ENCODE results near the gene RAC2.
"Not testable (repeated sequence)": the region's sequence is repeated elsewhere in the genome, so short reads cannot be mapped to it uniquely, and the experiment has no call there.

The RAC2 gene

GRCh38 chr22:37201443-37201820 lies 42.6 kb downstream of the RAC2 start:
- not testable (repeated sequence) for FAIRE-seq

DNA sequence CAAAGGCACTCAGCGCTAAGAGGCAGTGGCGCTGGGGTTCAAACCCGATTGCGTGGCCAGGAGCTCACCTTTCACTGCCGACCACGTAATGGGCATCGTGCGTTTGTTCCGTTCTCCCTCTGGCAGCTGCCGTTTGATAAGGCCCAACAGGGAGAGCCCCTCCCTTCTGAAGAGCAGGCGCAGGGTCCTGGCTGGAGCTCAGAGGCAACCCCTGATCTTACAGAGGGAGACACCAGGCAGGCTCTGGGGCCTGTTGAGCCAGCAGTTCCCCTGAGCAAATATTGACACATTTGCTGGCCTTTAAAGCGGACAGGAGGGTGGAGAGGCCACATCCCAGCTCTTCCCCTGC lies 44.3 kb downstream of the RAC2 start:
- FAIRE-seq, result no peak

DNA sequence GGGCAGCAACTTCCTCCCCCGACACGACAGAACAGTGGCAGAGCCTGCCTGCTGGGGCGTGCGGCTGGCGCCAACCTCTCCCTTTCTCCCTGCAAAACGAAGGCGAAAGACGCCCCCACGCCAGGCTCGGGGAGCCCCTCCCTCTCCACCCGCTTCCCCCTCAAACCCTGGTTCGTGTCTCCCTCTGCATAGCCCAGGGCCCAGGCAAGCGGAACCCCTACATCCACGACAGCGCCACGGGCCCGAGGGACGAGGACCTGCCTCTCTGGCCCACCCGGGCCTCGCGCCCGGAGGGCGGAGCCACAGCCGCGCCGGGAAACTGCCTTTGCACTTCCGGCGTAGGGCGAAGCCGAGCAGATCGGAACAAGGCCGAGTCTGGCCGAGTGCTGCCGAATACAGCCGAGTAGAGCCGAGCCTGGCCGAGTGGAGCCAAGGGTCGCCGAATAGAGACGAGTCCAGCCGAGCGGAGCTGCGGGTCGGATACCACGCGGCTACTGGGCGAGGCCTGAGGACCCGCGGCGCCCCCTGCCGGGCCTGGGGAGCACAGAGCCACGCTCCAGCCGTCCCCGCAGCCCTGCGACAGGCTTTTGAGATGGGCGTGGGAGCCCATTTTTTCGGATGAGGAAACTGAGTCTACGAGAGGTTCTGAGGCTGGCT lies 44.8 kb downstream of the RAC2 start:
- peak; percentile 76 for FAIRE-seq

DNA sequence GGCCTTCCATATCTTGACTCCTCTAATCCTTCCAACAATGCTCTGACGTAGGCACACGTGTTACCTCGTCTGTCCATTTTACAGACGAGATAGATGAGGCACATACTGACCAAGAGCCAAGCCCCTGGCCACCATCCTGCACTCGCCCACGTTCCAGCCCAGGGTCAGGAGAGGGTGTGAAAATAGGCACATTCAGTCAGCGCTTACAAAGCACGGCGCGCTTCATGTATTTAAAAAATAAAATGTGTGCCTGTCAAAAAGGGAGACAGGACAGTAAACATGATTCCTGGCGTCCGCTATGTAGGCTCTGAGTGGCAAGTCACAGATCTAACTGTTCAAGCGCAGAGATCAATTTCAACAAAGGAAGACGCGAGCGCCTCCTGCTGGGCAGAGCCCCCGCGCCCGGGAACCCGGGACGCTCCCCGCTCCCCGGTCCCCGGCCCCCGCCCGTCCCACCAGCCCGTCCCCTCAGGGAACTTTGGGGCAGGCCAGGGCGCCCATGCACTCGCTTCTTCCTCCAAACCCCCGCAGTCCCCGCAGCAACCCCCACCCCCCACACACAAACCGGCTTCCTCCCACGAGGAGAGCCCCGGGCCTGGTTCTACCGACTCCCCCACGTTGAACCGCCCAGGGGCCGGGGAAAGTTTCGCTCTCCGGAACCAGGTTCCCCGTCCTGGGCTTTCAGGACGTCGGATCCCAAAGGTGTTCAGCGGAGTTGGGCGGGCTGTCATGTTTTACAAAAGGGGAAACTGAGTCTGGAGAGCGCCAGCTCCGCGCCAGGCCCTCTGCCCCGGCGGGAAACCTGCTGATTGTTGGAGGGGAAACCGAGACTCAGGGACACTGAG lies 45.6 kb downstream of the RAC2 start:
- FAIRE-seq, result no peak

DNA sequence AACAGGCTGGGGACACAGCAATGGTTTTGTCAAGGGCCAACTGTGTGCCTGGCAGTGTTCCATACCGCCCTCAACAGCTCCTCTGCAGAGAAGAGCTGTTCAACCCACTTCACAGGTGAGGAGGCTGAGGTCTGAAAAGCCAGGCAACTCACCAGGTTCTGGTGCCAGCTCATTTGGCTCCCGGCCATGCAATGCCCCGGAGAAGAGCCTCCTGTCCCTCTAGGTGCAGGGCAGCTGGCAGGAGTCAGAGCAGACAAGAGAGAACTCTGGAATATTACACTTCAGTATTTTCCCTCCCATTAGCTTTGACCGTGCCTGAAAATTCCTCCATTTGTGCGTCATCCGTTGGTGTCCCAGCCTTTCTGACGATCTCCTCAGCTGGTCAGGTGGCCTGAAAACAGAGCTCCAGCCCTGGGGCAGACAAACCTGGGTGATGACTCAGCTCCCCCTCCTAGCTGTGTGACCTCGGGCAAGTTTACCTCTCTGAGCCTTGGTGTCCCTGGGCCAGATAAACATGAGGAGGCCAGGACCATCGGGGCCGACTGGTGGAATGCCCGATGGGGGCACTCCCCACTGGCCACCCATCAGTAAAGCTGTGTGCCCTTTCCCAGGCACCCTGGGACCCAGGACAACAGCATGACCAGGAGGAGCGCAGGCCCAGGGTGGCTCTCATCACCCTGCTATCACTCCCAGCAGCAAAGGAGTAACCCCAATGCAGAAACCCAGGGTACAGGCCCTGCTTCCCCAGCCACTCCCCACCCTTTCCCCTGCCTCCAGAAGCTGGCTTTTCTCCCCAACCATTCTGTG lies 46.4 kb downstream of the RAC2 start:
- peak; percentile 58 for FAIRE-seq

GRCh38 chr22:37196539-37197450 lies 47.3 kb downstream of the RAC2 start:
- no peak for FAIRE-seq

GRCh38 chr22:37195921-37196320 lies 48.1 kb downstream of the RAC2 start:
- no peak for FAIRE-seq

DNA sequence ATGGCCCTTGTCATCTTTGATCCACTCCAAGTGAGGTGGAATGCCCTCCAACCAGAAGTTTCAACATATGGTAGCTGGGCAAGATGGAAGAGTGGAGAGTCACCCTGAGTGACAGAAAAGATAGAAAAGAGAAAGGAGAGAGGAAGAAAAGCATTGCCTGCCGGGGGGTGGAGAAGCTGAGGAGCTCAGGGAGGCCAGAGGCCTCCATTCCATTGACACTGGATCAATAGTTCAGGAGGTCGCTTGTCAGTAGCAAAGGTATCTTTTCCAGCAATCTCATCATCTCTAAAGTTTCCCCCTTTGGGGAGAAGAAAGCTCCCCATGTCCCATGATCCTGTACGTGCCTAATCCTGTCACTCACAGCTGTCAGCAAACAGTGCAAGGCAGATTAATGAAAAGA lies 49.3 kb downstream of the RAC2 start:
- FAIRE-seq, result no peak

DNA sequence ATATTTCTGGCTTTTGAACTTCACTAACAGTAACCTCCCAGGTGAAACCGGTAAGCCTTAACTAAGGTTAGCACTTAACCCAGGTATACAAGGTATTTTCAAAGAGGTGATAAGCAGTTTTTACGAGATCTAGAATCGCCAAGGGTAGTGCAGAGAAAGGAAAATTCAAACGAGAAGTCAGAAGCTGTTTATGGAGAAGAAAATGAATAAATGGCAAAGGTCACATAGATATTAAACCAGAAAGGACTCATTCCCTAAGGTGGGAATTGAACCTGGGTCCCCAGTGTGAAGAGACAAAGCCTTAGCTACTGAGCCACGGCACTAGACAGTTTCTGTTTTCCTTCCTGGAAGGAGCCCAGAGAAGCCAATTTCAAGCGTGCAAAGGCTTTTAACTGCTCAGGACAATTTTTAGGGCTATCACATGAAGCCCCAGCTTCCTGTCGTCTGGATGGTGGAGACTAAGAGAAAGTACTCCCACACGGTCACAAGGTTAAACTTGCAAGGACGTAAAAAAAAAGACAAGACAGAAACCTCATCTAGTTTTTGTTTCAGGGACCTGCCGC lies 50.4 kb downstream of the RAC2 start:
- FAIRE-seq, result no peak

DNA sequence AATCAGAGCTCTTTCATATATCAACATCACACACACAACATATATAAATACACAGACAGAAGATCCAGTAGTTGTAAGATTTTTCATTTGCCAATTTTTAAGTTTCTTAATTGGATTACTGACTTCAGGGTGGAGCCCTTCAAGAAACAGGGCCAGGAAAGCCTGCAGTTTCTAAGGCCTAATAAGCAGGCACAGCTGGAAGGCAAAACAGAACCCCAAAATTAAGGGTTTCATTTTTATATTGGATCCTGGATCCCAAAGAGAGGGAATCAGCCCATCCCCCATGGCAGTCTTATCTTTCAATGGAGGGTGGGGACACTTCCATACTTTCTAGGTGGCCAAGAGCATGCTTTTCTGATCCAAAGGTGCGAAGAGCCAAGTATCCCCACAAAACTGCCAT lies 51.3 kb downstream of the RAC2 start:
- no peak for FAIRE-seq

DNA sequence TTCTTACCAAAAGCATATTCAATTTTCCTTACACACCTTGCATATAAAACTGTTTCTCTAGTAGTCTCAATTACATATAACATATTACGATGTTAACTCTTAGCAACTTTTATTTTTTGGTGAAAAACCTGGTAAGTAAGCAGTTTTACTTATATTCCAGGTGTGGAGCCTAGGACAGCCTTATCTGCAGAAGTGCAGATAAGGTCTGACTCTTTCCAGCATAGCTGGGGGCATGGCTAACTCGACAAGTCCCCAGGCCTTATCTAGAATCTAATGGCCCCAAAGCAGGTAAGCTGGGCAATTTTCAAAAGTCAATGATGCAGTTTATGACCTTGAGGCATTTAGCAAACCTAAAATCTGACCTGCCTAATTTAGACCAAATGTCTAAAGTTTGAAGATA lies 51.9 kb downstream of the RAC2 start:
- FAIRE-seq, result no peak

DNA sequence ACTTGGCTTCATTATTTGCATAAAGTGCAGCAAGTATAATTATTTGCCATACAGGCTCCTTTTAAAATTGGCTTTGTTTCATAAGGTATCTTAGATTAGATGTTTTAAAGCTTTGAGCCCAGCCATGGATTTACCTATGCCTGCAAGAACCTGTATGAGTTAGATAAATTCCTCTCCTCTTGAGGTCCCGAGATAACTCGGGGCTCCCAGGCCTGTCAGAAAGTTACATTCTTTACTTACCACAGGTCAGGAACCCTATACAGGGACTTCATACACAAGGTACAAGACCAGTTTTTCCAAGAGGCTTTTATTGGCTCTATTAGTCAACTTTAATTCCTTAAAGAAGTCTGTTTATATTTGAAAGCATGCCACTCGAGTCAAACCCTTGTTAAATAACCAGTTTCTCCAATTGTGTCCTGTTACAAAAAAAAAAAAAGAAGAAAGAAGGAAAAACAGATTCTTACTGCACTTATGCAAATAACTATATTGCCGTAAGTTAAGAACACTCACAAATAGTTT lies 53.7 kb downstream of the RAC2 start:
- FAIRE-seq, result no peak

DNA sequence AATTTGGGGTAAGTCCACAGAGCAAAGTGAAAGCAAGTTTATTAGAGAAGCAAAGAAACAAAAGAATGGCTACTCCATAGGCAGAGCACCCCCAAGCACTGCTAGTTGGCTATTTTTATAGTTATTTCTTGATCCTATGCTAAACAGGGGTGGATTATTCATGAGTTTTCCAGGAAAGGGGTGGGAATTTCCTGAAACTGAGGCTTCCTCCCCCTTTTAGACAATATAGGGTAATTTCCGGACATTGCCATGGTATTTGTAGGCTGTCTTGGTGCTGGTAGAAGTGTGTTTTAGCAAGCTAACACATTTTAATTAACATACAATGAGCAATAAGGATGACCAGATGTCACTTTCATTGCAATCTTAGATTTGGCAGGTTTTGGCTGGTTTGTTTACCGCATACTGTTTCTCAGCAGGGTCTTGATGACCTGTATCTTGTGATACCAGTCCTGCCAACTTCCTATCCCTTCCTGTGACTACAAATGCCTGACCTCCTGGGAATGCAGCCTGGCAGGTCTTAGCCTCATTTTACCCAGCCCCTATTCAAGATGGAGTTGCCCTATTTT lies 55.1 kb downstream of the RAC2 start:
- FAIRE-seq, result no peak

DNA sequence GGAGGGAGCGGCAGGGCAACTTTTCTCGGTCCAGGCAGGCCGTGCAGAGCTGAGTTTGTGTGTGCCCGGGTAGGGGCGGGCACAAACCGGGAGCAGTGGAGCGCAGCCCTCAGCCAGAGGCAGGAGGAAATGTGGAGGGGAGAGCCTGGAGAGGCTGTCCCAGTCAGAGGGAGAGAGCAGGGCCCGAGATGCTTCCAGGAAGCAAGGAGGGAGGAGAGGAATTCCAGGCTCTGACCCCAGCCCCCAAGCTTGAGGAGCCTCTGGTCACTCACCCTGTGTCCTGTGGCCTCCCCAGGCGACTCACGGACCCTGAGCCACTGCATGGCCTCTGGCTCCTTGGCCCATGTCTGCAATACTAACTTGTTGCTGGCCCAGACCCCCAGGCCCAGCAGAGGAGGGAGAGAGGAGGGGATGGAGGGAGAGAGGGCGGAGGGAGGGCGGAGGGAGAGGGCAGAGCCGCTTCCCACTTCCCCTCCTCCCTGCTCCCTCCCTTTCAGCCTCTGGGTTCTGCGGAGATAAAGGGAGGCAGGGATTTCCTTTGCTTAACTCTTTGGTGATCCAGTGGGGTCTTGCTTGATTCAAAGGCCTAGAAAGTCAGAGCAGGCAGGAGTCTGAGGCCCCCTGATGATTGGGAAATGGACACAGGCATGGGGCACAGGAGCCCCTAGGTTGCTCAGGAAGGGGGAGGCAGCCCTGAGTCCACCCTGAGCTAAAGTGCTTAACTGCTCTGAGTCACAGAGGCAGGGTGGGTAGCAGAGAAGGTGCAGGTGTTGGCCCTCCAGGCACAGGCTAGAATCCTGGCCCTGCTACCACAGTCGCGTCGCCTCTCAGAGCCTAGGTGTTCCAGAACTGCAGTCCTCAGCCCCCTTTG lies 55.9 kb downstream of the RAC2 start, which contains the start of gene C1QTNF6:
C1QTNF6 (minus strand) TSS at position 357 of the 871 bp plus-strand sequence; CDS start at position 323, 34 bp downstream.
- FAIRE-seq, result no peak

DNA sequence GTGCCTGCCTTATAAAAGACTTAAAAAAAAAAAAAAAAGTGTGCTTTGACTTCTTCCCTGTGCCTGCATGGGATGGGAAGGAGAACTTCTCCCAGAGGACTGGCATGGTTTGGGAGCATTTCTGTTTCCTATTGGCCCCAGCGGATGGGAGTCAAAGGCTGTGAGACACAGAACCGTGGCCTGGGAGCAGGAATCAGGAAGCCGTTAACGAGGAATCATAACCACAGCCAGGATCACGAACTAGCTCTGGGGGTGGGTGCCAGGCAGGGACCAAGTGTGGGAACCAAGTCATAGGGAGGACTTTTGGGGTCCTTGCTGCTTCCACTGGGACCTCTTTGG lies 56.5 kb downstream of the RAC2 start:
- no peak for FAIRE-seq

- no peak for FAIRE-seq
These were observed 57.0 kb downstream of the RAC2 start for GRCh38 chr22:37186997-37187522.

DNA sequence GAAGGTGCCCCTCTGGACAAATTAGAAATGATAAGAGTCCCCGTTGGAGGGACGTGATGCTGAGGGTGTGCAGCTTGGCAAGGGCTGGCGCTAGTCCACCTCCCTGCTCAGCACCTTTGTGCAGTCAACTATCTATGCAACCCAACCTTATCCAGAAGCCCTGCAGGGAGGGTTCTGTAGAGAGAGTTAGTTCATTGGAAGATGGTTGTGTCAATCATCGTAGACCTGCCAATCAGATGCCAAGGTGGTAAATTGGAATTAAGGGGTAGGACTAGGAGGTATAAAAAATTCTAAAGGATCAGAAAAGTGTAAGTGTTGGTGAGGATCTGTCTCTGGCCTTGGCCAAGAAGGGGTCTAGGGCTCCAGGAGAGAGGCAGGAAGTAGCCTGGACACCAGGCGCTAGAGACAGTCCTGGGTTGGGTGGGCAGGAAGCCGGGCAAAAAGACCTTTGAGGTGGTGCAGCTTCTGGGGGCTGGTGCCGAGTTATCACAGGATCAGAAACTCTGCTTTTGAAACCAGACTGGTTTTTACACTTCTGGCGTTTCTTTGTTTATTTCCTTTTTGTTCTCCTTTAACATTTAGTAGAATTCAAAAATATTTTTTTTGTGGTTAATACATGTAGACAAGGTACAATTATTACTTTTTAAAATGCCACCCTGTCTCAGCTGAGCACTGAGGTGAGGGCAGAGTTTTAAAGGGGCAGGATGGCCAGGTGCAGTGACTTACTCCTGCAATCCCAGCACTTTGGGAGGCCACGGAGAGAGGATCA lies 57.7 kb downstream of the RAC2 start:
- no peak for FAIRE-seq

- FAIRE-seq, result no peak
These were observed 58.3 kb downstream of the RAC2 start for GRCh38 chr22:37185646-37186227.
